Measurements from ENCODE around the gene NAT9.

NAT9 gene, protein sequence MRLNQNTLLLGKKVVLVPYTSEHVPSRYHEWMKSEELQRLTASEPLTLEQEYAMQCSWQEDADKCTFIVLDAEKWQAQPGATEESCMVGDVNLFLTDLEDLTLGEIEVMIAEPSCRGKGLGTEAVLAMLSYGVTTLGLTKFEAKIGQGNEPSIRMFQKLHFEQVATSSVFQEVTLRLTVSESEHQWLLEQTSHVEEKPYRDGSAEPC

DNA sequence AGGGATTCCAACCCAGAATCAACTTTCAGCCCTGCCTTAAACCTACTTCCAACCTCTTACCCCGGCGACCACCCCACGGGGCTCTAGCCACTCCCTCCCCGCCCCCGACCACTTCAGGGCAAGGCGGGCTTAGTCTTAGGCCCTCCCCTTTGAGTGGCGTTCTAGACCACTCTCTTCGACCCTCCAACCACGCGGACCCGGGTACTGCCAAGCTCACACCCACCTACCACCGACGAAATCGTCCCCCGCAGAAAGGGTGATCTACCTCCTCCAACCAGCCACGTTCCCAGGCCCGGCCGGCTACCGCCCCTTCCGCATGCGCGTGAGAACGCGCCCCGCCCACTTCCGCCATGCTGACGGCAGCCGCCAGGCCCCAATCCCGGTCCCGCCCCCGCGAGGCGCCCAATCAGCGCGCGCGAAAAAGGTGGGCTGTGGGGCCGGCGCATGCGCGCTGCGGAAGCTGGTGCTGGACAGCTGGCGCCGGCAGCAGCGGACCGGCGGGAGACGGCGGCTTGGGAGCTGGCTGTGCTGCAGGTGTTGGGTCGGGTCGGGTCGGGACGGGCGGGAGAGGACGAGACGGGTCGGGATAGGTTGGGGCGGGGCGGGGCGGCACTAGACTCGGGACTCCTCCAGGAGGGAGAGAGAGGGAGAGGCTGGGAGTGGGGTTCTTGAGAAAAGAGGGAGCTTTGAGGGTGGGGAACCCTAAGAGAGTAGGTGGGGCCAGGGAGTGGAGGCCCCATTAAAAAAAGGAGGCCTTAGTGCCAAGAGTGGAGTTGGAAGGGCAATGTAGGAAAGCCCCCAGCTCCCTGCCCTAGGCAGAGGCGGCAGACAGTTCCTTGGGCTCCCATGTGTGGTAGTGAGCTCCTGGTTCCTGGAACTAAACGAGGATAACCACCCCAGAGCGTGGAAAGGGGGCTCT, at the start of gene NAT9:
NAT9 (minus strand) TSS at position 302 of the 919 bp plus-strand sequence. CDS start 647 bp downstream, outside the sequence.
- peak; percentile 87 for TF ChIP-seq POLR2A (IDR thresholded peaks at IDR 0.05; ENCODE audit: low read depth, low read length)
- peak; percentile 99 for DNase-seq (ENCODE audit: insufficient read length, low spot score)

DNA sequence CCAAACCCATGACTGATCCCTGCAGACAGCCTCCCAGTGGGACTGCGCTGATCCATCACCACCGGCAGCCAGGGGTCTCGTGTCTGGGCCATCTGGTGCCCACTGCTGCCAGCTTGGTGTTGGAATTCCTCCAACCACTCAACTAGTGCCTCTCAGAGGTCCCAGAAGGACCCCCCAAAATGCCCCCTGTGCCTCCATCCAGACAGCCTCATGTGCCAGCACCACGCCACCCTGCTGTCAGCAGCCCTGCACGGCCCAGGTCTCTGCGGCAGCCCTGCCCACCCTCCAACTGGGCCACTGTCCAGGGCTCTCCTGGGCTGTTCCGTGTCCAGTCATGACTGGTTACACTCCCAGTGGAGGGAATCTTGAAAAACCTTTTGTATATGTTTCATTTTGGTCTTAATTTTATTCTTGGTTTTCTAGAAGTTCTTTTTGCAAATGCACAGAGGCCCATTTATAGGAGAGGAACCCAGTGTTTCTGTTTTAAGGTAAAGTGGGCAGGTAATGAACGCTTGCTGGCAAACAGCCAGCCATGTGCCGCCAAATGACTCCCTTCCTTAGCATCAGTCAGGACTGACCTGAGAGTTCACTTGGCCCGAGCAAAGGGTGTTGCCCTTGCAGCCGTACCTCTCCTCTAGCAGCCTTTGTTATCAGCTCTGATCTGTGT, 48.9 kb upstream of the NAT9 start:
- no peak for TF ChIP-seq POLR2A (IDR thresholded peaks at IDR 0.05; ENCODE audit: low read depth, low read length)
- no peak for FAIRE-seq
- no peak for DNase-seq (ENCODE audit: insufficient read length, low spot score)

More for the DNA sequence above, at the start of gene NAT9:
- no peak for FAIRE-seq

DNA sequence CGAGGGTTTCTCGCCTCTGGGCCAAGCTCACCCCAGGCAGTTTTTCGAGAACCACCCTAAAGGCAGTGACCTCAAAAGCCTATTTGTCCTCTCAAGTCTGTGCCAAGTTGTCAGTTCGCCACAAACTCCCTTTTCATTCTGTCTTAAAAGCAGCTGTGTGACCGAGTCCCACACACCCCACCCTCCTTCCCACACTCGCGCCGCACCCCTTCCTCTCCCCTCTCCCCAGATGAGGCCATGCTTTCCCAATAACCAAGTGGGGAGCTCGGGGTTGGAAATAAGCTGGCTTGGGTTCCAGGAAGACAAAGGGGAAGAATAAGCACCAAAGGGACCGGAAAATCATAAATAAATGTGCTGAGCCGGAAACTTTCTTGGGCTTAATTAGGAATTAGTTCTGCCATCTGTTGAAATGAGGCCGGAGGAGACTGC, 46.8 kb upstream of the NAT9 start:
- FAIRE-seq = no peak
- no peak for TF ChIP-seq POLR2A (IDR thresholded peaks at IDR 0.05; ENCODE audit: low read depth, low read length)
- DNase-seq (ENCODE audit: insufficient read length, low spot score) = no peak

DNA sequence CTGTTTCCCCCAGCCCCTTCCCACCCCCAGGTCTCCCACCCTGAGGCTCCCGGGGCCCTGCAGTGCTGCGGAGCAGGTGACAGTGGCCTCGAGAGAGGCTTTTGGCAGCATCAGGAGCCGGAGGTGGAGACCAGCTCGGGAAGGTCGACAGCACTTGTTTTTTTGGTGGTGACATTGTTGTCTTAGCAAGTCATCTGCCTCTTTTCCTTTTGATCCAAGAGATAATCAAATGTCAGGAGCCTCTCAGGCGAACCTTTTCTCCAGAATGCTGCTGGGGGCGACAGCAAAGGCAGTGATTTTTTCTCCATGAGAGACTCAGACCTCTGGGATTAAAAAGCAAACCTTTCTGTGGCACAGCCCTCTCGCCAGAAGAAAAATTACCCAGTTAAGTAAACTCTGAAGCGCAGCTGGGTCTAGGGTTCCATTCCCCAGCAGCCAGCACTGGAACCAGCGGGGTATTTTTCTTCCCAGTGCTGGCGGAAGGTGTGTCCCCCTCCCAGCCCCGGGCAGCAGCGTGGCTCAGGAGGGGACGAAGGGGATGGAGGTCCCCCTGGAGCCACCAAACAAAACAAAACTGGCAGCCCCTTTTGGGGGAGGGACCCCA, 46.3 kb upstream of the NAT9 start:
- FAIRE-seq = no peak
- DNase-seq (ENCODE audit: insufficient read length, low spot score) = no peak
- TF ChIP-seq POLR2A (IDR thresholded peaks at IDR 0.05; ENCODE audit: low read depth, low read length) = no peak

DNA sequence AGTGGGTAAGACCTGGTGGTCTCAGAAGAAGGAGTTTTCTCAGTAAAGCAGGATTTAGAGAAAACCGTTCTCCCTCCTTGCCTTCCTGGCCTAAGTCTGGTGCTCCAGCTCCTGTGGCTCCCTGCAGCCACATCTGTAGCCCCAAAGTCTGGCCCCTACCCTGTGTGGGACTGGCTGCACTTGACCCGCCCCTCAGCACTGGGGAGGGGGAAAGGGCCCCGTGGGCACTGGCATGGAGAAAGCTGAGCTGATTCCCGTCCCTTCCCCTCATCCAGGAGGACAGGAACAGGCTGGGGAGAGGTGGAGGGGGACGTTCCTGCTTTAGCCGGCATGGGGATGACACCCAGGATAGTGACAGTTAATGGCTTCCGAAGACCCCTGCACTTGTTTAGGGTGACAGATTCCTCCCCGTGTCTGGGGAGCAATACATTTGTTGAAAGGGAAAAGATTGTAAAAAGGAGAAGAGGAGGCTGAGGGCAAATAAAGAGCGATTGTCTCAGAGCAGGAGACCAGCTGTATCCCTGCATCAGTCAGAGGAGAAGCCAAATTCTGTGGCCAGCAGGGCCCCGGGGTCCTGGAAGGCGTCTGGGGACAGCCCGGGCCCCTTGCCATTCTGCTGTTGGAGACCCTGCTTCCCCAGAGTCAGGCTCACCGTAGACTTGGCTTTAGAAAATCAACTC, 45.6 kb upstream of the NAT9 start:
- no peak for TF ChIP-seq POLR2A (IDR thresholded peaks at IDR 0.05; ENCODE audit: low read depth, low read length)
- FAIRE-seq (no peak), DNase-seq (ENCODE audit: insufficient read length, low spot score) (no peak)

DNA sequence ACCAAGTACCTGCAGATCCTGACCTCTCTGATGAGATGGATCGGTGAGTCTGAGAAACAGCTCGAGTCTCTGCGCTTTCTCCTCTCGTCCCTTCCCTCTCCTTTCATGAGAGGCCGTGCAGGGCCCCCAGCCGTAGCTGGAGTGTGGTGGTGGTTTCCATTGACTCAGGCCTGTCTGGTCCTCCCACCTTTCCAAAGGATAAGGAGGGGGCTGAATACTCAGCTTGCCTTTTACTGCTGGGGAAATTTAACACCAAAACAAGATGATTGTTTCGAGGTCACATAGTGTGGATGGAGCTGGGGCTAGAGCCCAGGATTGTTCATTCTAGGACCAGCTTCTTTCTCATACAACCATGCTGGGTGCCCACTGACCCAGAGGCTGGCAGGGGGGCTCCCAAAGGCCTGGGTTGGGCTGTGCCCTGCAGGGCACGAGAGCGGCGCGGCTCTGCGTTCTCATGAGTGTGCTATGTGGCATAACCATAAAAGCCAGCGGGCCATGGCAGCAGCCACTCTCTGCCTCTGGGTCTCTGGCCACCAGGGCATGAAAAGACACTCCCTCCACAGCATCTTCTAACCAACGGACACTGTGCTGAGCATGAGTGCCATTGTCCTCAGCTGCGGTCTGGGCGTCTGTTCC, 43.8 kb upstream of the NAT9 start:
- FAIRE-seq (no peak), DNase-seq (ENCODE audit: insufficient read length, low spot score) (no peak)
- no peak for TF ChIP-seq POLR2A (IDR thresholded peaks at IDR 0.05; ENCODE audit: low read depth, low read length)

DNA sequence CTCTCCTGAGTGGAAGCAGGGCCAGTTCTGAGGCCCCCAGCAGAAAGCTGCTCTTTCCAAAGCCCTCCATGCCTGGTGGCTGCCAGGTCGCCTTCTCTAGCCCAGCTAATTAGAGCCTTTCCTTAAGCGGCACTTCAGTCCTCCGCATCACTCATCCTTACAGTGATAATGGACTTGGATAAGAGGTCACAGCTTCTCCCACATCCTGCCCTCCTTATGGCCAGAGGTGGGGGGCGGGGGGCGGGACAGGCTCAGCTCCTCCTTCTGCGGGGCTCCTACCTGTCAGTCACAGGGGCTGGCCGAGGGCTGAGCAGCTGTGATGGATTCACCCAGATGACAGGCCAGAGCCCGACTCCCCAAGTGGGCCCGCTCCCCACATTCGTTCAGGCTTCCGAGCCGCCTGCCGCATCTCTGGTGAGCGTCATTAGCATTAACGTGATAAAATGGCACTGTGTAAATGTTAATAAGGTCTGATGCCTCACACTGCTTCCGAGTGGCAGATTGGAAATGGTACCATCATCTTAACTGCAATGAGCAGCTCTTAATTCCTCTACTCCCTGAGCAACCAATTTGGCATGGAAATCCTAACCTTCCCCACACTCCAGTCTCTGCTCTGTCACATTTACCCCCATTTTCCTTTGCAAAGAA, 42.3 kb upstream of the NAT9 start:
- no peak for FAIRE-seq
- no peak for DNase-seq (ENCODE audit: insufficient read length, low spot score)

DNA sequence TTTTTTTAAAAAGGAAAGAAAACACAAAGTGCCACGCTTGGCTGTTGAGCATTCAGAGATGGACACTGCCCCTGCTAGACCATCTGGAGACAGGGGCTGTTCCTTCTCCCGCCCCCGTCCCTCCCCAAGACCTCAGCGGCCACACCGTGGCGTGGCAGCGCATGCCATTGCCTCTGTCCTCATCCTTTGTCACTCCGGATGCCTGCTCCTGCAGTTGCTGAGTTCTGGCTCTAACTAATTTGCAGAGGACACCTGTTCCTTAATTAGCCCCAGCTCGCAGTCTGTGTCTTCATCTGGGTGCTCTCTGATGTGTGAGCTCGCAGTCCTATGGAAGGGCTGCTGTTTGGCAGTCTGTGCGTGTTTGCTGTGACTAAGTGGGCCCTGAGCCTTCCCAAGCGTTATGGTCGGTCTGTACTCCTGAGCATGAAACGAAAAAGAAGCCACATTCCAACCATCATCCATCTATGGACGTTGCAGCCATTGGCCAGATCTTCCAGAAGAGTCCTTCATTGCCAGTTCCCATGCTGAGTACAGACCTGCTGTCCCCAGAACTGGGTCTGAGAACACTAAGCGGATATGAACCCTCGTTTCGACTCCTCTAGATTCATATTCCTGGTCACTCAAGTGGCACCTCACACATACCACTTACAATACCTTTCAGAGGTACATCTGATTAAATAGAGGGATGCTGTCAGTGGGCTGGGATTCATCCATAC, 40.9 kb upstream of the NAT9 start:
- FAIRE-seq (no peak), DNase-seq (ENCODE audit: insufficient read length, low spot score) (no peak)
- TF ChIP-seq POLR2A (IDR thresholded peaks at IDR 0.05; ENCODE audit: low read depth, low read length) = no peak

More for the DNA sequence above, 42.3 kb upstream of the NAT9 start:
- no peak for TF ChIP-seq POLR2A (IDR thresholded peaks at IDR 0.05; ENCODE audit: low read depth, low read length)

DNA sequence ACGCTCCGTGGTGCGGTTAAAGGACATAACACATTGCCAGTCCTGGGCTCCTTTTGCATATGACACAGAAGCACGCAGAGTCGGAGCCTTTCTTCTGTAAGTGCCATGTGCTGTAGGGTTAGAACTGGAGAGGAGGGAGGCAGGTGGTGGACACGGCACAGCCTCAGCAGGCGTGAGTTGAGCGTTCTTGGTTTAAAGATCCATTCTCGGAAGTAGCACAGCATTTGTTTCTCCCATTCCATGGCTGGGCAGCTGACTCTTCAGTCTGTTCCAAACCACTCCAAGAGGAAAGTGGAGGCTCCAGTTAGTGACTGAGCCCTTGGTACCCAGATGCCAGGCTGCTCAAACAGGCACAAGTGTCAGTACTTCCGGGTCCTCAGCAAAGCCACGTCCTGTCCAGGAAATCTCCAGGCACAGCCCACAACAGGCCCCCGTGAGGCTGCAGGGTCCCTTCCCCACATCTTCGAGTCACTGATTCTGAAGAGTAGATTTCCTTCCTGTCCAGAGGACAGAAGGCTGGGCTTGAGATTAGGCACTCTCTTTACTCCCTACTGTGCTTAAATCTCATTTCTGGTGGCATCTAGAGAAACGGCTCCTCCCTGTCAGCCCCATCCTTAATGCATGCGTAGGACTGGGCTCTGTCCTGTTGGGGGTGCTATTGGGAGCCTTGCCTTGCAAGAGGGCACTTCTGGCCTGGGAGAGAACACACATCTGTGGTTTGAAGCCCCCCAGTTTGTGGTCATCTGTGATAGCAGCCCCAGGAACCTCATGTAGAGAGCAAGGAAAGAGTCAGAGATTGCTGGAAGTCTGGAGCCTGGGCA, 39.6 kb upstream of the NAT9 start:
- no peak for DNase-seq (ENCODE audit: insufficient read length, low spot score)
- no peak for FAIRE-seq
- no peak for TF ChIP-seq POLR2A (IDR thresholded peaks at IDR 0.05; ENCODE audit: low read depth, low read length)

DNA sequence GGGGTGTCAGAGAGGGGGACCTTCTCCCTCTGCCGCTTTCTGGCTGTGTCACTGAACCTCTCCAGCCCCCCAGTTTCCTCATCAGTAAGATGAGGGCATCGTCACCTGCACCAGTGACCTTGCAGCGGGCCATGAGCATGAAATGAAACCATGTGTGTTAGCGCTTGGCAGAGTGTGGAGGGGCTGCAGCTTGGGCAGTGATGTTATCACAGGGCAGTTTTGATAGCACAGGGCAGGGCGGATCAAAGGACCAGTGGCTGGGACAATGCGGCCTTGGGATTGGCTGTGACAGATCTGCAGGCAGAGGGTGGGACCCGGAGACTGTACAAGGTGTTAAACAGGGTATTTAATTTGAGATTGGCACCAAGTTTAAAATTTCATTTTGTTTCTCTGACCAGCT, 38.9 kb upstream of the NAT9 start:
- DNase-seq (ENCODE audit: insufficient read length, low spot score) (no peak), FAIRE-seq (no peak)
- no peak for TF ChIP-seq POLR2A (IDR thresholded peaks at IDR 0.05; ENCODE audit: low read depth, low read length)

DNA sequence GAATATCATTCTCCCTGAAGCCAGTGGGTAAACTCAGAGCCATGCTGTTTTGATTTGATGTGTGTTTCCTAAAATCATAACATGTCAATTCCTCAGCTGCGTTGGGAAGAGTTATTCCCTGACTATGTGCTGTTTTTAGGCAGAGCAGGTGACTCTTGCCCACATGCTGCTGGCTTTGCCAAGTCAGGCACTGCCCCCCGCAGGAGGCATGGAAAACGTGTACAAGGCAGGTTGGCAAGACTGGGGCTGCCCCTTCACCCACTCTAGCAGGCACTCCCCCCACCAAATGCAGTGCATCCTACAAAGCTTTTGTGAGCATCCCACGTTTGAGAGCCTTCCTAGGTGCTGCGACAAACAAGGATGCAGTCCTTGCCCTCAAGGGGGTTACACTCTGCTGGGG, 38.3 kb upstream of the NAT9 start:
- TF ChIP-seq POLR2A (IDR thresholded peaks at IDR 0.05; ENCODE audit: low read depth, low read length) = no peak
- no peak for FAIRE-seq
- no peak for DNase-seq (ENCODE audit: insufficient read length, low spot score)
